PC-9 (cell line): Measurements from ENCODE around the gene TRAPPC10. TPM values are rescaled to one million over a fixed set of nuclear protein-coding genes. Genes with fewer than 3 reads are reported as not detected.

ENCODE experiments used
- BruUV-seq: library from RNA; stranded (reverse); fragments of 400-500 nt; replicated peaks from 2 replicates; lab custom pipeline; 2021; lab: Mats Ljungman, UMichigan
- CTCF ChIA-PET: fragments of 300-600 bp; sonication (Branson Sonifier 250); formaldehyde crosslinking; loops from one replicate; lab custom pipeline; 2022; ENCODE audit warnings: antibody characterized with exemption; lab: Charles Lee
- POLR2A ChIA-PET: fragments of 300-600 bp; sonication (Branson Sonifier 250); formaldehyde crosslinking; loops from one replicate; lab custom pipeline; 2022; ENCODE audit warnings: antibody characterized with exemption; ENCODE audit not compliant: unreplicated experiment; lab: Charles Lee
- DNase-seq, 2 experiments: peaks; one replicate each; pipeline versions ENCODE4 v3.0.0 to v3.0.0-alpha.2; 2015 to 2022; ENCODE audit warnings: mixed read lengths in 1 of 2
- H2AFZ ChIP-seq: fragments of 200-600 bp; sonication (generic); 2 replicates; pipeline ENCODE4 v1.8.1; 2017; ENCODE audit warnings: antibody characterized with exemption
- H3F3A ChIP-seq: fragments of 200-600 bp; sonication (generic); 2 replicates; pipeline ENCODE4 v1.8.1; 2017; ENCODE audit warnings: antibody characterized with exemption, mild to moderate bottlenecking, low read depth; ENCODE audit not compliant: insufficient read depth
- H3K27ac ChIP-seq: fragments of 200-600 bp; sonication (generic); 2 replicates; pipeline ENCODE4 v1.6.1; 2016; ENCODE audit warnings: mixed run types
- H3K27me3 ChIP-seq: fragments of 200-600 bp; sonication (generic); 2 replicates; pipeline ENCODE4 v1.6.1; 2016; ENCODE audit warnings: low read depth, mixed run types; ENCODE audit not compliant: insufficient read depth
- H3K36me3 ChIP-seq: fragments of 200-600 bp; sonication (generic); 2 replicates; pipeline ENCODE4 v1.6.1; 2016; ENCODE audit warnings: low read depth, mixed run types
- H3K4me1 ChIP-seq: fragments of 200-600 bp; sonication (generic); replicated peaks from 2 replicates; pipeline ENCODE4 v1.6.1; 2016; ENCODE audit warnings: mixed run types; ENCODE audit not compliant: insufficient read depth
- H3K4me2 ChIP-seq: fragments of 200-600 bp; sonication (generic); 2 replicates; pipeline ENCODE4 v1.6.1; 2017; ENCODE audit warnings: mixed run types
- H3K4me3 ChIP-seq: fragments of 200-600 bp; sonication (generic); 2 replicates; pipeline ENCODE4 v1.6.1; 2016; ENCODE audit warnings: mixed run types
- H3K79me2 ChIP-seq: fragments of 200-600 bp; sonication (generic); 2 replicates; pipeline ENCODE4 v1.6.1; 2017; ENCODE audit warnings: low read depth, mixed run types
- H3K9me2 ChIP-seq: fragments of 200-600 bp; sonication (generic); 2 replicates; pipeline ENCODE4 v1.8.1; 2017; ENCODE audit warnings: mild to moderate bottlenecking; ENCODE audit not compliant: insufficient read depth
- H3K9me3 ChIP-seq: fragments of 200-600 bp; sonication (generic); 2 replicates; pipeline ENCODE4 v1.8.1; 2016; ENCODE audit warnings: low read depth; ENCODE audit not compliant: insufficient read depth
- H4K20me1 ChIP-seq: fragments of 200-600 bp; sonication (generic); 2 replicates; pipeline ENCODE4 v1.8.1; 2017; ENCODE audit not compliant: insufficient read depth
- CTCF ChIP-seq: fragments of 200-600 bp; sonication (generic); conservative IDR thresholded peaks from 2 replicates; pipeline ENCODE4 v1.6.1; 2017; ENCODE audit warnings: mixed run types, antibody characterized with exemption, mild to moderate bottlenecking, moderate library complexity
- EZH2 ChIP-seq: fragments of 200-600 bp; sonication (generic); IDR thresholded peaks from 2 replicates; pipeline ENCODE4 v1.8.0; 2017; ENCODE audit warnings: antibody characterized with exemption, low read depth
- intact Hi-C: fragments of 100-400 bp; cut with micrococcal nuclease; formaldehyde crosslinking; loops from one replicate; pipeline ENCODE4 v1.10.0; 2022; ENCODE audit not compliant: unreplicated experiment
- total RNA-seq: library from RNA; stranded (reverse); gene quantifications from 2 replicates; pipeline ENCODE4 v1.2.3, GENCODE V29; 2021

The TRAPPC10 gene
- total RNA-seq, 1 experiment from 2014 or later = 27.2 TPM

DNA sequence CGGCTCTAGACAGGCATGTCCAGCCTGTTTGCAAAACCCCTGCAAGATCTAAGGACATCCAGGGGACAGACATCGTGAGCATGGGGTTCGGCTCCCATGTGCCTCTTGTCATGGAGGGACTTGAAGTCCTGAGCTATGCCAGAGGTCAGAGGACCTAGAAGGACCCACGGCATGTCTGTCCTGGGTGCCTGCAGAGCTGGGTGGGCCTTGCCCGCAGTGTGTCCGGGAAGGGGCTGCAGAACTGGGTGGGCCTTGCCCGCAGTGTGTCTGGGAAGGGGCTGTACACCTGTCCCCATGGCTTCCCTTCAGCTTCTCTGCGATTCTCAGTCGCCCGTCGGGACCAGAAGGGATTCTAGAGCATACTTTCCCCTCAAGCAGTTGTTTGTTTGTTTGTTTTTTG lies 20.0 kb upstream of the TRAPPC10 start:
- Histone ChIP-seq H3K27ac (no peak overlapping the region), H4K20me1 (no peaks in the 10 kb centered on the region), H3K27me3 (no peaks in the 10 kb centered on the region), H3K4me3 (no peak overlapping the region), H2AFZ (no peak overlapping the region), H3K79me2 (no peaks in the 10 kb centered on the region), H3K4me1 (no peaks in the 10 kb centered on the region), H3K9me3 (no peaks in the 10 kb centered on the region), H3F3A (no peaks in the 10 kb centered on the region), H3K4me2 (no peak overlapping the region), H3K9me2 (no peaks in the 10 kb centered on the region), H3K36me3 (no peaks in the 10 kb centered on the region)
- TF ChIP-seq CTCF = no peak
- no peak for TF ChIP-seq EZH2
- POLR2A ChIA-PET = interaction anchor here (0.6 kb wide), 2 partner anchors 19 kb away, joined by 3 to 6 read pairs; no protein-coding TSS in a partner anchor
- intact Hi-C loops = no loop called here
- CTCF ChIA-PET = no interaction called here
- no TSS peak for BruUV-seq
- DNase-seq = no peak

DNA sequence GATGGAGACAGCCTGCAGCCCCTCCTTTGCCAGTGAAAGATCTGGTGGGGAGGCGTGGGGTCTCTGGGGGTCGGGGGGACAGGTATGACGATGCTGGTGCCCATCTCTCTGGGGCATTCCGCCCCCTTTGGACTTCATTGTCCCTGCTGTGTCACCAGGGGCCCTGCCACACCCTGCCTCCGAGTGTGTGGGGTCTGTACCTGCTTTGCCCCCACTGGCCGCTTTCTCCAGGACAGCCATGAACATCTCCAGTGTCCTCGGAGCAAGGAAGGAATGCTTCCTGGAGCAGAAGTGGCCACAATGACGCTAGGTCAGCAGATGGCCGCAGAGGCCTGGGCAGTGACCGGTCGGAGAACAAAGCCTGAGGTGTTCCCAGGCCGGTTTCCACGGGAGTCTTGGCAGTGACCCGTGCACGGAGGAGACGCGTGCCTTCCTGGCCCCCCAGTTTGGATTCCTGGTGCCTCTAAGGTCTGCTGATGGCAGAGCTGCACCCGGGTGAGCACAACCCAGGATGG lies 18.6 kb upstream of the TRAPPC10 start:
- BruUV-seq = no TSS peak
- POLR2A ChIA-PET = no interaction called here
- TF ChIP-seq CTCF = no peak
- no peak for TF ChIP-seq EZH2

DNA sequence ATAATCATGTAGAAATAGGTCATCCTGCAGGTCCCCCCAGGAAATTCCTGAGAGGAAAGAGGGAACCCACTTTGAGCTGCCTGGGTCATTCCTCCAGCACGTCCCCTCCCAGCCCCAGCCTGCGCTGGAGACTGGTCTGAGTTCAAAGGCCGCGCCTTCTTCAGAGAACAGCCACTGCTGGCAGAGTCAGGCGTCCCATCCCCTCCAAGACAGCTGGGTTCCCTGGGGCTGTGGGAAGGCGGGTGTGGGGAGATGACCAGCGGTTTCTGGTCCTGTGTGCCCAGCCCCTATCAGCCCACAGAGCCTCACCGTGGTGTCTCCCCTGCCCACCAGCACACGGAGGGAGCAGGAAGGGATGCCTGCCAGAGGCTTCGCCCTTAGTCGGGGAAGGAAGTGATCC lies 18.0 kb upstream of the TRAPPC10 start:
- POLR2A ChIA-PET = no interaction called here
- TF ChIP-seq CTCF = no peak
- TF ChIP-seq EZH2 = no peak
- no peak overlapping the region for H3K4me2 ChIP-seq

More for the DNA sequence above, 18.6 kb upstream of the TRAPPC10 start:
- Histone ChIP-seq H4K20me1 (no peaks in the 10 kb centered on the region), H3K27ac (no peak overlapping the region), H3F3A (no peaks in the 10 kb centered on the region), H3K36me3 (no peaks in the 10 kb centered on the region), H2AFZ (no peak overlapping the region), H3K27me3 (no peaks in the 10 kb centered on the region), H3K79me2 (no peaks in the 10 kb centered on the region), H3K9me3 (no peaks in the 10 kb centered on the region), H3K9me2 (no peaks in the 10 kb centered on the region), H3K4me1 (no peaks in the 10 kb centered on the region), H3K4me3 (no peak overlapping the region), H3K4me2 (no peak overlapping the region)
- CTCF ChIA-PET = no interaction called here
- DNase-seq = no peak
- intact Hi-C loops = no loop called here

More for the DNA sequence above, 18.0 kb upstream of the TRAPPC10 start:
- no peak for DNase-seq
- no TSS peak for BruUV-seq
- Histone ChIP-seq H3F3A (no peaks in the 10 kb centered on the region), H4K20me1 (no peaks in the 10 kb centered on the region), H2AFZ (no peak overlapping the region), H3K4me3 (no peak overlapping the region), H3K27ac (no peak overlapping the region), H3K9me3 (no peaks in the 10 kb centered on the region), H3K36me3 (no peaks in the 10 kb centered on the region), H3K79me2 (no peaks in the 10 kb centered on the region), H3K27me3 (no peaks in the 10 kb centered on the region), H3K4me1 (no peaks in the 10 kb centered on the region), H3K9me2 (no peaks in the 10 kb centered on the region)
- intact Hi-C loops = no loop called here
- CTCF ChIA-PET = no interaction called here
